GM21529 (cell line): ENCODE data around the gene FLRT3.
A peak's percentile ranks its signal among the peaks of the same experiment; 100 is the strongest.

Experiments
- ATAC-seq: cut with Tn5 transposase; IDR thresholded peaks from one replicate; pipeline ENCODE4 v1.9.1; 2021; ENCODE audit not compliant: unreplicated experiment

The FLRT3 gene

GRCh38 chr20:14337400-14338171 lies at the start of gene FLRT3:
TSS of gene FLRT3 (minus strand) at chr20:14337612. CDS start at chr20:14327506, 10,106 bp downstream.
- ATAC-seq, result peak; percentile 97

GRCh38 chr20:14386726-14387125 lies 49.3 kb upstream of the FLRT3 start:
- no peak for ATAC-seq

DNA sequence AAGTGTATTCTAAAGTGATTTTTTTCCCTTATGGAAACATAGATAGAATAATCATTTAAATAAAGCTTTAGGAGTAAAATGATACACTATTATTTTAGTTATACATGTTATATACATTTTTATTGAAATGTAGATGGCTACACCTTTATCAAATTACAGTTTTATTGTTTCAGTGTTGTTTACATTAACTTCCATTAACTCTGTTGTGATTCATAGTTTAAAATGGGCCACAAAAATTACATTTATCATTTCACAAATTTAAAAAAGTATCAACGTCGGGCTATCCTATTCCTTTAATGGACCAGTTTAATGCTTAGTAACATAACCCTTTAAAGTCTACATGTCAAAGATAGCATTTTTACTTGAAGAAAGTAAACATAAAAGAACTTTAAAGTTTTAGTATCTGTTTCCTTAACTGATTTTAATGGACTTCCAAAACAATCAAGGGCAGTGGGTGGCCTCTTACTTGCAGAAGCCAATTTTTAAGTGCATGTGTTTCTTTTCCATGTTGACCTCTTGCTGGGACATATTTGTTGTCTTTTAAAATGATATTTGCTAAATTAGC lies 47.8 kb upstream of the FLRT3 start:
- no peak for ATAC-seq

DNA sequence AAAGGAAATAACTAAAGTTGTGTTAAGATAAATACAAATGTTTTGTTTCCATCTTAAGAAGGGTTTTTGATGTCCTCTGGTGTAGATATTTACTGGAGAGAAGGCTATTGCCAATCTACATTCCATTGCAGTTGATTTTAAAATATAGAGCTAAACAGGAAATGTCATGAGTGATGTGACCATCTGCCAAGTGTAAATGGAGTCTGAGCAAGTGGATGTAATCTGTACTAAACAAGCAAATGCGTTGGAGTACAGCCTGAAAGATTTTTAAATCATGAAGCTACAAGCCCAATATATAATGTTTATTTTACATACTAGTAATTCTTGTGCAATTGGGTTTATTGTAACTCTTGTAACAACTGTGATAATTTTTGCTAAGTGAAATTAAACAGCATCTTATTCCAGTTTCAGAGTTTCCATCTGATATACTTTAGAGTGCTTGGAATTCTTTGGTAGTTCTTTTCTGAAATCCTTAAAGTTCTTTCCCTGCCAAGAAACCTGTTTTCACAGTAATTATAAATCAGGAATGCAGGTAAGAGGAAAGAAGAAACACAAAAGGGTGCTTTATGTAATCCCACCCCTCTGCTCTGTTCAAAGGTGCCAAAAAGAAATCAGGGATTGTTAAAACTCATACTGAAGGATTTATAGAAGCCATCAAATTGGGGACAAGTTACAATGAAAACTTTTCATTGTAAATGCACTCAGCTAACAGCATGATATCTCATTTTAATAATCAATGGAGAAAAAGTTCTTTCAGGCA lies 47.2 kb upstream of the FLRT3 start:
- no peak for ATAC-seq

GRCh38 chr20:14383335-14383734 lies 45.9 kb upstream of the FLRT3 start:
- no peak for ATAC-seq

DNA sequence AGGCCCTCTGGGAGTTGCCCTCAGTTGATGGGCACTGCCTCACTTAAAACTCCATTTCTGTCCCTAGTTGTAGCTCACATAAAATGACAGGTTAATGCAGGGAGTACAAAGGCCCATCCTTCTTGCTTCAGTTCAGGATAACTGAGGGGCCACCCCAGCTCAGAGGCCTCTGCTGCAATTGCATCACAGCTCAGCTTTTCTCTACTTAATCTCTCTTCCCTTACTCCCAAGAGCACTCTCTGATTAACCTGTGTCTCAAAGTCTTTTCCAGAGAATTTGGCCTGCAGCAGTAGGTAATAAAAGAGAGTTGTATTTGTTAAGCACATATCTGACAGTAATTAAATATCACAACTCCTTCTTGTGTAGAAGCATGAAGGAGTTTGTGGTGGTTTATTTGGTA lies 40.9 kb upstream of the FLRT3 start:
- no peak for ATAC-seq

GRCh38 chr20:14375416-14375985 lies 38.1 kb upstream of the FLRT3 start:
- ATAC-seq, result no peak

DNA sequence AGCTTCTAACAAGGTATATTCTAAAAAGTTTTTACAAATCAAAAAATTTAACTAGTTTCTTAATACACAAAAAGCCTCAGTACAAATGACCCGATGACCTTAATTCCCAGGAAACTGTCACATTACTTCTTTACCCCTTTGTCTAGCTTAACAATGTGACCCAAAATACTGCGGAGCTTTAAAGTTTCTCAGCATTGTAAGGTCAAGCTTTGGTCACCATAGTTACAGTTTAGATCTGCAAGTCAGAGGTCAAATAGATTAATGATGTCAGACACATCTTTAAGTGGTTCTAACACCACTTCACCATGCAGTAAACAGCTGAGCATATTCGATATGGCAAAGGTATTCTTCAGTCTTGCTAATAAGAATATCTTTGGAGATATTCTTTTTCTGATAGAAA lies 36.8 kb upstream of the FLRT3 start:
- no peak for ATAC-seq

GRCh38 chr20:14361509-14362345 lies 24.3 kb upstream of the FLRT3 start:
- ATAC-seq, result no peak

GRCh38 chr20:14360416-14360815 lies 23.0 kb upstream of the FLRT3 start:
- no peak for ATAC-seq

DNA sequence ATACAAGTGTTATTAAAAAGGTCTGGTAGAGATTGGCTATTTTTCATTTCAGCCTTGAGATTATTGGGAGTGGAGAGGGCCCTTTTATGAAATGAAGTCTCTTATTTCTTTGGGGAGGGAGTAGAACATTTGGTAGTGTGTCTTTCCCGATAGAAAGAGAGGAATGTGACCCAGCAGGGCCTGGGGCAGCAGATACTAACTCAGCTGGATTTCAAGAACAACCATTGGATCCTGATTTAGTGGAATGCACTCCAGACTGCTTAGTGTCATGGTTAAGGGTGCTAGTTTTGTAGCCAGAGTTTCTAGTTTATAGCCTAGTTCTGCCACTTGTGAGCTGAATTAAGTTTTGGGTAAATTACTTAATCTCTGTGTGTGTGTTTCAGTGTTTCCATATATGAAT lies 18.4 kb upstream of the FLRT3 start:
- ATAC-seq, result no peak

DNA sequence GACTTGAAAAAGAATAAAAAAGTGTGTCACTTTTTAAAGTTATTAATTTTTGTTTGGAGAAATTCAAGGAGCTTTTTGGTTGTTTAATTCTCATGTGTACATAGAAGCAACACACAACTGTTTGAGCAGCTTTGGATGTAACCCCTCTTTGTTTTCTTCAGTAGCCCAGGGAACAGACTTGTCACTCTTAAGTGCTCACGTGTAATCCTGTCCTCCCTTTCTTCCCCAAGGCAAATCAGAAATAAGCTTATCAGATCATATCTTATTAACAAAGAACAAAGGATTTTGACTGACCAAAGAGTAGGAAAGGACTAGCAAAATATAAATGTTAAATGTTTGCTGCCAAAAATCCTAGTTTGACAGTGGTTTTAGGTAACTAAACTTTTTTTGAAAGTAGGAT lies 7.3 kb upstream of the FLRT3 start:
- no peak for ATAC-seq

DNA sequence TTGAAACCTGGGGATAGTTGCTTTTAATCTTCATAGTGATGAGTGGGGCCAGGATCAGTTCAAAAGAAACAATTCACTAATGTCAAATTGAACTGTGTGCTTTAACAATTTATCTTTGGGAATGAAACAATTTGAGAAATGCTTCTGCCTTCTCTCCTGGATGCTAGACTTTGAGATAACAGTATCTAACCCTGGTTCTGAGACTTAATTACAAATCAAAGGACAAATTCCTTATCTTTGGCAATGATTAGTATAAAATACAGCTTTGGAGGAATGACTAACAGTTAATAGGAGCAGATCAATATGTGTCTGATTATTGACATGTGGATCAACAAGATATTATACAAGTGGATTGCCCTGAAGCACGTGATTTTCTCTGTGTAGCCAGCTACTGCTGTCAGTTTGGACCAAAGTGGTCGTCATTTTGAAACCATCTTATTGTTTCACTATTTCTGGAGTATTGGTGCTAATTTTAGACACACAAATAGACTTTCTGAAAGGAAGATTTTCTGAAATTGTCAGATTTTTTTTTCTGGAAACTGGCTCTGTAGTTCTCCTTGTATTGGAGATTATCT lies 6.2 kb upstream of the FLRT3 start:
- ATAC-seq, result no peak

DNA sequence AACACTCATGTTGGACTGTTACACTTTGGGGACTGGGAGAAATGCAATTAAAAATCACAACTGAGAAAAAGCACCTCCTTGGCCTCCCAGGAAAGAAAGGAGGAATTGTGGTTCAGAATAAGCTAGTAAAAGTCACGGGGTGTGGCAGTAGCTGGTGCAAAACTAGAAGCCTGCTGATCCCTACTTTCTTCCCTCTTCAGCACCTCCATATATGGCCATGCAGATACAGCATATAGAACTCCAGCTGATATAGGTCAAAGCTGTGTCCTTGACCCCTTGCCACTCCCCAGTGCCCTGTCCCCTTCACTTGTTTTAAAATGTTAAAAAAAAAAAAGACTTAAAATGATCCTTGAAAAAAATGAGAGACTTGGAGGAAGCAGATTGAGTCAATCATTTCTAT lies 5.5 kb upstream of the FLRT3 start:
- ATAC-seq, result peak; percentile 58

DNA sequence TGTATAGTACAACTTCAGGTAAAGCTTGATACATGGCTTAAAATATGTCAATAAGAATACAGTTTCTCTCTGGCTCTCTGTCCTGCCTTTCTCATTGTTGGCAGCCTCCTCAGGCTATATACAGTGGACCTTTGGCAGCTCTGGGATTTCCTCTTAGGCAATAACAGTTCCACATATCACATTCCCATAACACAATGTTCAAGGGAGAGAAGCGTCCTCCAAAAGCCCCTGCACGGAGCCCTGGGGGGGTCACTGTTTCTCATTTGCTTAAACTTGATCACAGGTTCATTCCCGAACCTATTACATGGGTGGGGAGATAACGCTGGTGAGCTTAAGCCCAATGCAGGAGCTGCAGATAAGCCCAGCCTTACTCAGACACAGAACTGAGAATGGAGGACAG lies 4.4 kb upstream of the FLRT3 start:
- ATAC-seq, result no peak

DNA sequence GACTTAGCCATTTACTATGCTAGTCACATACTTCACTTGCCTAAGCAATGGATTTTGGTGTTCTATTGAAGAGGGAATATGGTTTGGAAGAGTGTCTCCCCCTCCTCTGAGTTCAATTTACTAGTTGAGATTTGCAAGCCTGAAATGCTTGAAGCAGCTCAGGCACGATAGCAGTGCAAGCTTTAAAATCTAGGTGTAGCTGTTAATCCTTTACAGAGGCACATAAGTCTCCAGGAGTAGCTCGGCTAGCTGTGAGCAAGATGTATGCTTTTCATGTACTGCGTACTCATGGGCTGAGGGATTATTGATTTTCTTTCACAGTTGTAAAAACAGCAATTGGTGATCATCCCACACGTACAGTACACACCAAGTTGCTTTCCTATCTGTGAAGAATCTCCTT lies 726 bp downstream of the FLRT3 start:
- no peak for ATAC-seq

GRCh38 chr20:14335052-14335451 lies 2.4 kb downstream of the FLRT3 start:
- no peak for ATAC-seq

GRCh38 chr20:14334306-14334930 lies 3.0 kb downstream of the FLRT3 start:
- ATAC-seq, result no peak

DNA sequence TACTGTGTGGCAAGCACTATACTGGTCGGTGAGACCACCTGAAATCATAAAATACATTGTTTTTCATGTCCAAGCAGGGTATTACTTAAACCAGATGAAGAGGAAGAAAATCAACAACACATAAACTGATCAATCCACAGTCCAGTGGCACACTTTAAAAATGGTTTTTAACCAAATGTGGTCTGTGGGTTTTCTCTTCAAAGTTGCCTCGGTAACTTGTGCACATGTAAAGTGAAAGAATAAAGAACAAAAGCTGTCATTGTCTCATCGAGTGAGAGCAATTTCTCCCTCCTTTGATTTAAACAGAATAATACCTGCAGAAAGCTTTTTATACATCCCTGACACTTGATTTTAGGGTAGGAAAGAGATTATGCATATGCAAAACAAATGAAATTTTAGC lies 3.7 kb downstream of the FLRT3 start:
- ATAC-seq, result no peak

- no peak for ATAC-seq
Observed at GRCh38 chr20:14332866-14333265, 4.5 kb downstream of the FLRT3 start.
